Gastroesophageal sphincter (tissue), 4 donors: ENCODE results near the gene MAP2K3. TPM values are rescaled to one million over a fixed set of nuclear protein-coding genes. Genes with fewer than 3 reads are reported as not detected.

ENCODE experiments used
- ATAC-seq: fragments of 150-250 bp; one replicate; pipeline ENCODE4 v1.9.1; 2016; ENCODE audit warnings: mild to moderate bottlenecking, moderate library complexity
- H3K27ac ChIP-seq, 4 donors: fragments of 200-600 bp; sonication (generic) in 3 of 4; 1 replicate in 3 of 4; 2 replicates in 1 of 4; pipeline ENCODE4 v1.5.1; 2016 to 2019
- H3K27me3 ChIP-seq: fragments of 200-600 bp; sonication (generic); one replicate; pipeline ENCODE4 v1.5.1; 2019
- H3K36me3 ChIP-seq, 2 donors: fragments of 200-600 bp; sonication (generic); one replicate each; pipeline ENCODE4 v1.5.1; 2019; ENCODE audit warnings: control low read depth in 1 of 2
- H3K4me1 ChIP-seq, 3 donors: fragments of 200-600 bp; sonication (generic); 1 replicate in 2 of 3; 2 replicates in 1 of 3; pipeline ENCODE4 v1.5.1; 2016 to 2019; ENCODE audit warnings: control low read depth in 2 of 3
- H3K4me3 ChIP-seq, 2 donors: fragments of 200-600 bp; sonication (generic); one replicate each; pipeline ENCODE4 v1.5.1; 2019; ENCODE audit warnings: mild to moderate bottlenecking in 1 of 2, moderate library complexity in 1 of 2
- H3K9me3 ChIP-seq, 3 donors: fragments of 200-600 bp; sonication (generic); one replicate each; pipeline ENCODE4 v1.5.1; 2017 to 2019; ENCODE audit warnings: control low read depth in 2 of 3
- CTCF ChIP-seq, 4 experiments: fragments of 200-600 bp in 2 of 4; fragments of 450-650 bp in 2 of 4; sonication (generic) in 1 of 4; IDR thresholded peaks; one replicate each; pipeline ENCODE4 v1.5.1; 2017 to 2019; ENCODE audit warnings: antibody characterized with exemption in 4 of 4, mild to moderate bottlenecking in 2 of 4, moderate library complexity in 2 of 4
- EP300 ChIP-seq: sonication (generic); formaldehyde crosslinking; IDR thresholded peaks from one replicate; pipeline ENCODE4 v1.6.1; 2017; ENCODE audit warnings: antibody characterized with exemption, mild to moderate bottlenecking
- POLR2A ChIP-seq, 2 donors: fragments of 450-650 bp; IDR thresholded peaks; one replicate each; pipeline ENCODE4 v1.6.1; 2017; ENCODE audit warnings: antibody characterized with exemption in 2 of 2, mild to moderate bottlenecking in 2 of 2, moderate library complexity in 1 of 2
- POLR2AphosphoS5 ChIP-seq: sonication (generic); formaldehyde crosslinking; IDR thresholded peaks from one replicate; pipeline ENCODE4 v1.6.1; 2017; ENCODE audit warnings: antibody characterized with exemption
- WGBS, 2 donors: methylation state at CpG; one replicate each; pipeline ENCODE4 v1.1.5; 2018; ENCODE audit warnings: low coverage in 1 of 2; 5-methylcytosine and 5-hydroxymethylcytosine counted together
- total RNA-seq, 4 donors: library from RNA; depleted of rRNA; stranded (reverse); fragments of >200 nt; gene quantifications; one replicate each; pipeline ENCODE4 v1.1.0, GENCODE V29; 2016

MAP2K3 gene
- total RNA-seq = 10 to 100 TPM; 18.3 to 46.2 (median 35.2) TPM

GRCh38 chr17:21284319-21285163 is at the start of gene MAP2K3:
Gene MAP2K3 (plus strand): TSS chr17:21284711. CDS start chr17:21284921, 210 bp downstream.
- peaks cover 9 to 84% (median 36%) of the 10 kb centered on the region in 3 donors for H3K4me1 ChIP-seq
- H3K27me3 ChIP-seq = no peaks in the 10 kb centered on the region
- TF ChIP-seq POLR2A (IDR thresholded peaks at IDR 0.05) (peak; percentile 96 to 98), CTCF (IDR thresholded peaks at IDR 0.05) (peak in 1 of 4 experiments; percentile 7), EP300 (no peak), POLR2AphosphoS5 (peak; percentile 96)
- peak; percentile 88 for ATAC-seq
- H3K27ac ChIP-seq = peak within 1 kb of the TSS; percentile 90 to 97 (median 96)
- H3K9me3 ChIP-seq = no peaks in the 10 kb centered on the region
- WGBS, 2 donors = 0% methylated on average over 9 of the region's 88 CpGs; no CpG with 5 or more reads in 1 of the 2 donors
- no peaks in the 10 kb centered on the region for H3K36me3 ChIP-seq
- peak within 1 kb of the TSS; percentile 90 to 96 for H3K4me3 ChIP-seq

- 80 to 87% methylated on average over 1 of the region's 1 CpG for WGBS, 2 donors
- H3K4me1 ChIP-seq = no peaks in the 10 kb centered on the region
- no peaks in the 10 kb centered on the region for H3K27me3 ChIP-seq
- H3K9me3 ChIP-seq = peaks cover 0 to 8% (median 0%) of the 10 kb centered on the region in 3 donors
- peaks cover 0 to 5% of the 10 kb centered on the region in 2 donors for H3K36me3 ChIP-seq
- no peak for ATAC-seq
- TF ChIP-seq POLR2A (IDR thresholded peaks at IDR 0.05) (no peak), POLR2AphosphoS5 (no peak), EP300 (no peak), CTCF (IDR thresholded peaks at IDR 0.05) (no peak)
- no peak overlapping the region for H3K4me3 ChIP-seq
- H3K27ac ChIP-seq = no peak overlapping the region
Measured at GRCh38 chr17:21235921-21236320, 48.6 kb upstream of the MAP2K3 start.

- Histone ChIP-seq H3K4me3 (no peak overlapping the region), H3K4me1 (peaks cover 0 to 6% (median 0%) of the 10 kb centered on the region in 3 donors), H3K27me3 (no peaks in the 10 kb centered on the region), H3K27ac (no peak overlapping the region), H3K36me3 (peaks cover 0 to 39% of the 10 kb centered on the region in 2 donors), H3K9me3 (no peaks in the 10 kb centered on the region)
- ATAC-seq = peak; percentile 42
- TF ChIP-seq CTCF (IDR thresholded peaks at IDR 0.05) = peak in 3 of 4 experiments; percentile 39 to 43 (median 40)
- TF ChIP-seq POLR2A (IDR thresholded peaks at IDR 0.05) = no peak
- WGBS, 2 donors = 63 to 72% methylated on average over 4 to 5 of the region's 12 CpGs
Measured at GRCh38 chr17:21239680-21240368, 44.7 kb upstream of the MAP2K3 start.

GRCh38 chr17:21240369-21241055 is 44.0 kb upstream of the MAP2K3 start:
- no peak overlapping the region for H3K27ac ChIP-seq
- ATAC-seq = no peak
- no CpG with 5 or more reads among the region's 25 CpGs for WGBS, 2 donors
- H3K9me3 ChIP-seq = no peaks in the 10 kb centered on the region
- no peak for TF ChIP-seq EP300
- TF ChIP-seq POLR2AphosphoS5 = no peak
- no peak for TF ChIP-seq POLR2A (IDR thresholded peaks at IDR 0.05)
- no peak for TF ChIP-seq CTCF (IDR thresholded peaks at IDR 0.05)
- peaks cover 0 to 39% of the 10 kb centered on the region in 2 donors for H3K36me3 ChIP-seq
- H3K4me3 ChIP-seq = no peak overlapping the region
- no peaks in the 10 kb centered on the region for H3K27me3 ChIP-seq
- peaks cover 0 to 6% (median 0%) of the 10 kb centered on the region in 3 donors for H3K4me1 ChIP-seq
